Measurements from ENCODE around the gene DDIAS. TPM values are rescaled to one million over a fixed set of nuclear protein-coding genes. Genes with fewer than 3 reads are reported as not detected.
"Not testable (repeated sequence)": the region's sequence is repeated elsewhere in the genome, so short reads cannot be mapped to it uniquely, and the experiment has no call there.

Gene DDIAS
- 10 to 100 TPM; 16.9 to 23.5 TPM for total RNA-seq

DNA sequence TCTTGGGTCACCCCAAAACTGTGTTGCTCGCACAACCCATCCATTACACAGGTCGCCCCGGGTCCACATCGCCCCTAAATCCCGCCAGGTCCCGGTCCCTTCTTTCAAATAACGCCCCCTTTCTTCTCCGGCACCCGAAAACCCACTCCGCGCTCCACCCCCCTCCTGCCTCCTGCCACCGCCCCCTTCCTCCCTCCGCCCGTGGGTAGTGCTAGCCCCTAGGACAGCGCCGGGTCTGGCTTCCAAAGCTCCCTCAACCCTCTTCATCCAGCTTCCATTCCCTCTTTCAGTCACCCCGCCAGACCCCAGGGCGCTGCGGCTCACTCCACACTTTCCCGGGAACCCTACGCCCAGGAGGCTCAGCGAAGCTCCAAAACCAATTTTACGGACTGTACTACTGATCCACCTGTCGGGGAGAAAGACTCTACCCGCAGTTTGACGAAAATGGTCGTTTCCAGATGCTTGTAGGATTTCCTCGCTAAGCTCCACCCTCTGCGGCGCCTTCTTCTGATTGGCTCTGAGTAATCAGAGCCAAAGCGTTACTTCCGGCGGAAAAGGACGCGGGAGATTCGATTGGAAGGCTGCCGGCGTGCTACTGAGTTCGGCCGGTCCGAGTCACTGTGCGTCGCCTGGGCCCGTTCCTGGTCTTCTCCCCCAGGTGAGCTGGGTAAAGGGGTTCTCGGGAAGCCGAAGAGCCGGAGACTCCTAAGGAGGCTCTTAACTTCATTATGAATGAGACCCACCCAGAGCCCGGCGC, at the start of gene DDIAS:
Gene DDIAS (plus strand): TSS at position 572 of the 757 bp plus-strand sequence. CDS start 13,003 bp downstream, outside the sequence.
- H3K4me1 Mint-ChIP-seq: peaks cover 46% of the 10 kb centered on the region
- H3K9me3 Mint-ChIP-seq (ENCODE audit: low read depth): no peaks in the 10 kb centered on the region
- H3K27me3 Mint-ChIP-seq: no peaks in the 10 kb centered on the region
- peak; percentile 97 for DNase-seq
- CTCF ChIA-PET: interaction anchor here (0.5 to 2.5 kb wide), 18 partner anchors 20 to 384 kb away, joined by 3 to 17 read pairs (median 4); partner anchors contain the start of genes CCDC90B, PCF11 and RAB30
- peak within 1 kb of the TSS; percentile 91 for H3K4me3 Mint-ChIP-seq
- H3K36me3 Mint-ChIP-seq (ENCODE audit: low read depth): no peaks in the 10 kb centered on the region
- POLR2A ChIA-PET: interaction anchor here (0.7 to 2.8 kb wide), 7 partner anchors 19 to 385 kb away, joined by 3 to 18 read pairs (median 6); partner anchors contain the start of genes CCDC90B, PCF11 and RAB30
- ATAC-seq: peak; percentile 71
- H3K27ac Mint-ChIP-seq: peak within 1 kb of the TSS; percentile 100
- intact Hi-C loops (cut with DNase I, micrococcal nuclease): loop anchor here (1.0 to 5.0 kb wide), 9 partner anchors 35 to 385 kb away; partner anchors contain the start of genes ANKRD42 (in 2 of the 2), CCDC90B (in 2 of the 2) and RAB30 (in 1 of the 2)

DNA sequence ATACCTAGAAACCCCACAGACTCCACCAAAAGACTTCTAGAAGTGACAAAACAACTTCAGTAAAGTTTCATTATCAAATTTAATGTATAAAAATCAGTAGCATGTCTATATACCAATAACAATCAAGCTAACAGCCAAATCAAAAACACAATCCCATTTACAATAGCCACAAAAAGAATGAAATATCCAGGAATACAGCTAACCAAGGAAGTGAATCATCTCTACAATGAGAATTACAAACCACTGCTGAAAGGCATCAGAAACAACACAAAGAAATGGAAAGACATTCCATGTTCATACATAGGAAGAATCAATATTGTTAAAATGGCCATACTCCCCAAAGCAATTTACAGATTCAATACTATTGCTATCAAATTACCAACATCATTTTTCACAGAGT, 47.3 kb upstream of the DDIAS start:
- DNase-seq (no peak), ATAC-seq (no peak)
- no peaks in the 10 kb centered on the region for H3K27me3 Mint-ChIP-seq
- ChIA-PET CTCF (interaction anchor here (2.5 kb wide), 1 partner anchor 13 kb away, joined by 10 read pairs; no protein-coding TSS in a partner anchor), POLR2A (no interaction called here)
- H3K4me1 Mint-ChIP-seq: peaks cover 5% of the 10 kb centered on the region
- no peaks in the 10 kb centered on the region for H3K9me3 Mint-ChIP-seq (ENCODE audit: low read depth)
- H3K27ac Mint-ChIP-seq: no peak overlapping the region
- no peaks in the 10 kb centered on the region for H3K36me3 Mint-ChIP-seq (ENCODE audit: low read depth)
- H3K4me3 Mint-ChIP-seq: no peak overlapping the region
- intact Hi-C loops (cut with DNase I, micrococcal nuclease): no loop called here

DNA sequence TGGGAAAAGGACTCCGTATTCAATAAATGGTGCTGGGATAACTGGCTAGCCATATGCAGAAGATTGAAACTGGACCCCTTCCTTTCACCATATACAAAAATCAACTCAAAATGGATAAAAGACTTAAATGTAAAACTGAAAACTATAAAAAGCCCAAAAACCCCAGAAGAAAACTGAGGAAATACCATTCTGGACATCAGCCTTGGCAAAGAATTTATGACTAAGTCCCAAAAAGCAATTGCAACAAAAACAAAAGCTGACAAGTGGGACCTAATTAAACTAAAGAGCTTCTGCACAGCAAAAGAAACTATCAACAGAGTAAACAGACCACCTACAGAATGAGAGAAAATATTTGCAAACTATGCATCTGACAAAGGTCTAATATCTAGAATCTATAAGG, 46.6 kb upstream of the DDIAS start:
- CTCF ChIA-PET: interaction anchor here (2.5 kb wide), 1 partner anchor 12 kb away, joined by 10 read pairs; no protein-coding TSS in a partner anchor
- ATAC-seq; POLR2A ChIA-PET; intact Hi-C loops (cut with DNase I, micrococcal nuclease); H3K27ac Mint-ChIP-seq; H3K27me3 Mint-ChIP-seq; H3K4me1 Mint-ChIP-seq; H3K36me3 Mint-ChIP-seq (ENCODE audit: low read depth); DNase-seq; H3K4me3 Mint-ChIP-seq; H3K9me3 Mint-ChIP-seq (ENCODE audit: low read depth): not testable (repeated sequence)

DNA sequence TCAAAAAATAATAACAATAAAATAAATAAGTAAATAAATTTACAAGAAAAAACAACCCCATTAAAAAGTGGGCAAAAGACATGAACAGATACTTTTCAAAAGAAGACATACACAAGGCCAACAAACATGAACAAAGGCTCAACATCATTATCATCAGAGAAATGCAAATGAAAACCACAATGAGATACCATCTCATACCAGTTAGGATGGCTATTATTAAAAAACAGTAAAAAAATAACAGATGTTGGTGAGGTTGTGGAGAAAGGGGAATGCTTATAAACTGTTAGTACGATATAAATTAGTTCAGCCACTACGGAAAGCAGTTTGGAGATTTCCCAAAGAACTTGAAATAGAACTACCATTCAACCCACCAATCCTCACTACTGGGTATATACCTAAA, 45.9 kb upstream of the DDIAS start:
- no peak overlapping the region for H3K4me3 Mint-ChIP-seq
- CTCF ChIA-PET: no interaction called here
- no peak overlapping the region for H3K27ac Mint-ChIP-seq
- no peak for DNase-seq
- H3K27me3 Mint-ChIP-seq: no peaks in the 10 kb centered on the region
- intact Hi-C loops (cut with DNase I, micrococcal nuclease): no loop called here
- no peak for ATAC-seq
- no peaks in the 10 kb centered on the region for H3K36me3 Mint-ChIP-seq (ENCODE audit: low read depth)
- H3K9me3 Mint-ChIP-seq (ENCODE audit: low read depth): no peaks in the 10 kb centered on the region
- POLR2A ChIA-PET: no interaction called here
- H3K4me1 Mint-ChIP-seq: peaks cover 5% of the 10 kb centered on the region

GRCh38 chr11:82857145-82857544, 44.4 kb upstream of the DDIAS start:
- ChIA-PET POLR2A (no interaction called here), CTCF (interaction anchor here (0.5 to 1.4 kb wide), 2 partner anchors 10 to 309 kb away, joined by 3 read pairs; no protein-coding TSS in a partner anchor)
- DNase-seq: no peak
- no peak for ATAC-seq
- intact Hi-C loops (cut with DNase I, micrococcal nuclease): no loop called here
- Mint-ChIP-seq H3K27ac (no peak overlapping the region), H3K36me3 (ENCODE audit: low read depth) (no peaks in the 10 kb centered on the region), H3K27me3 (no peaks in the 10 kb centered on the region), H3K4me1 (peaks cover 5% of the 10 kb centered on the region), H3K4me3 (no peak overlapping the region), H3K9me3 (ENCODE audit: low read depth) (no peaks in the 10 kb centered on the region)

DNA sequence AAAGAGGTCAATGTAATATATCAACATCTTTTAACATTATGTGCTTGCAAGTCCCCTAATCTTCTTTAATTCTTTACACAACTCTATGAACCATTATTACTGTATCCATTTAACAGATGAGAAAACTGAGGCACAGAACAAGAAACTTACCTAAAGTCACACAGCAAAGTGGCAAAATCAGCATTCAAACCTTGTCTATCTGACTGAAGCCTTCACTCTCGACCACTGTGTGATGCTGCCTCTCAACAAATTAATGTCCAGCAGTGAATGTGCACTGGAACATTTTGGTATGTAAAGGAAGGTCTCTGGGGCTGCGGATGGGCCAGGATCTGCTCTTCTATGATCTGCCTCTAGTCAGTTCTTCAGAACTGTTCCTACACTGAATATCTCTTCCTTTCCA, 43.4 kb upstream of the DDIAS start:
- Mint-ChIP-seq H3K4me3 (no peak overlapping the region), H3K4me1 (peaks cover 7% of the 10 kb centered on the region), H3K9me3 (ENCODE audit: low read depth) (no peaks in the 10 kb centered on the region), H3K27ac (no peak overlapping the region), H3K36me3 (ENCODE audit: low read depth) (no peaks in the 10 kb centered on the region), H3K27me3 (no peaks in the 10 kb centered on the region)
- intact Hi-C loops (cut with DNase I, micrococcal nuclease): no loop called here
- ChIA-PET CTCF (interaction anchor here (2.0 kb wide), 1 partner anchor 10 kb away, joined by 10 read pairs; no protein-coding TSS in a partner anchor), POLR2A (no interaction called here)
- no peak for ATAC-seq
- no peak for DNase-seq

DNA sequence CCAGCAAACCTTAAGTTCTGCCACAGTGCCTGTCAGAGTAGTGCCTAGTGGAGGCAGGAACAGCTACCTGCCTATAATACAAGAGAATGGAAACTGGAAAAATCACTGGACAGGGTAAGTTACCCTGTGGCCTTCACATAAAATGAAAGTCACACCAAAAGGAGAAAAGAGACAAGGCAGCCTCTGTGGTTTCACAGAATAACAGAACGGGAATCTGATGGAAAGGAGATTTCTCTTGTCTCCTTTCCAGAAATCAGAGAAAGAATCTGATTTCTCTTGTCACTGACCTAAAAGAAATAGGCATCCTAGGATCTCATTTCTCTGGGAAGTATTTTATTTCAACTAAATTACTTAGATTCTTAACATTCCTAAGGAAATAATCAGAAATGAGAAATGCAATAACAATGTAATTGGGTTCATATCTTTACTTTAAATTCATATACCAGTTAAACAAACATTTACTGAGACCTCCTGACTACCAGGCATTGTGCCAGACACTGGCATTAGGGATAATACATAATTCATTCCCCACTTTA, 42.9 kb upstream of the DDIAS start:
- Mint-ChIP-seq H3K27me3 (no peaks in the 10 kb centered on the region), H3K4me1 (peaks cover 12% of the 10 kb centered on the region), H3K27ac (no peak overlapping the region), H3K4me3 (no peak overlapping the region), H3K9me3 (ENCODE audit: low read depth) (no peaks in the 10 kb centered on the region), H3K36me3 (ENCODE audit: low read depth) (no peaks in the 10 kb centered on the region)
- CTCF ChIA-PET: interaction anchor here (2.0 kb wide), 1 partner anchor 9 kb away, joined by 10 read pairs; no protein-coding TSS in a partner anchor
- POLR2A ChIA-PET: no interaction called here
- intact Hi-C loops (cut with DNase I, micrococcal nuclease): no loop called here
- no peak for ATAC-seq
- DNase-seq: no peak

GRCh38 chr11:82859750-82860149, 41.8 kb upstream of the DDIAS start:
- Mint-ChIP-seq H3K27ac (no peak overlapping the region), H3K4me3 (no peak overlapping the region), H3K36me3 (ENCODE audit: low read depth) (no peaks in the 10 kb centered on the region), H3K9me3 (ENCODE audit: low read depth) (no peaks in the 10 kb centered on the region), H3K4me1 (peaks cover 7% of the 10 kb centered on the region), H3K27me3 (no peaks in the 10 kb centered on the region)
- DNase-seq (no peak), ATAC-seq (no peak)
- ChIA-PET CTCF (interaction anchor here (0.7 to 2.0 kb wide), 7 partner anchors 8 to 968 kb away, joined by 3 to 10 read pairs (median 3); no protein-coding TSS in a partner anchor), POLR2A (no interaction called here)
- intact Hi-C loops (cut with DNase I, micrococcal nuclease): loop anchor here (10.0 kb wide), 2 partner anchors 65 to 865 kb away; no protein-coding TSS in a partner anchor

- POLR2A ChIA-PET: no interaction called here
- intact Hi-C loops (cut with DNase I, micrococcal nuclease): loop anchor here (10.0 kb wide), 2 partner anchors 62 to 862 kb away; no protein-coding TSS in a partner anchor
Observed at GRCh38 chr11:82862379-82862778, 39.2 kb upstream of the DDIAS start.

GRCh38 chr11:82863209-82863608, 38.3 kb upstream of the DDIAS start:
- POLR2A ChIA-PET: no interaction called here
- CTCF ChIA-PET: interaction anchor here (0.6 to 1.4 kb wide), 4 partner anchors 28 to 388 kb away, joined by 3 read pairs; no protein-coding TSS in a partner anchor

More at GRCh38 chr11:82862379-82862778, 39.2 kb upstream of the DDIAS start:
- no peak overlapping the region for H3K27ac Mint-ChIP-seq
- DNase-seq (no peak), ATAC-seq (no peak)
- no peaks in the 10 kb centered on the region for H3K36me3 Mint-ChIP-seq (ENCODE audit: low read depth)
- CTCF ChIA-PET: interaction anchor here (1.1 to 1.4 kb wide), 2 partner anchors 141 to 143 kb away, joined by 3 read pairs; no protein-coding TSS in a partner anchor
- H3K9me3 Mint-ChIP-seq (ENCODE audit: low read depth): no peaks in the 10 kb centered on the region
- no peak overlapping the region for H3K4me3 Mint-ChIP-seq
- H3K27me3 Mint-ChIP-seq: no peaks in the 10 kb centered on the region
- peaks cover 9% of the 10 kb centered on the region for H3K4me1 Mint-ChIP-seq

DNA sequence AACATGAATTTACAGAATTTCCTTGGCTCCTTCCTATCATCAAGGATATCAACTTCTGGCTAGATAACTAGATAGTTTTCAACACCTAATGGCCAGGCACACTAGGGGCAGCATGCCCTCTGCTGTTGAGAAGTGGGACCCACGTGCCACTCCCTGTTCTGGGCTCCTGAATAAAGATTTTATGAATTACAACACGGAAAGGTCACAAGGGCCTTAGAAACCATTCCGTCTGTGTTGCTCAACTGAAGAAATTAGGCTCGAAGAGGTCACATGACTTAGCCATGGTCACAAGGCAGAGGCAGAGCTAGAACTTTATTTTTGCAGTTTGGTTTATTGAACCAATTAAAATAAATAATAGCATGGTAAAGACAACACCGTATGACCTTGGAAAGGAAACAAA, 37.3 kb upstream of the DDIAS start:
- Mint-ChIP-seq H3K27me3 (no peaks in the 10 kb centered on the region), H3K27ac (no peak overlapping the region), H3K9me3 (ENCODE audit: low read depth) (no peaks in the 10 kb centered on the region), H3K36me3 (ENCODE audit: low read depth) (no peaks in the 10 kb centered on the region), H3K4me1 (peaks cover 13% of the 10 kb centered on the region), H3K4me3 (no peak overlapping the region)
- intact Hi-C loops (cut with DNase I, micrococcal nuclease): loop anchor here (1.0 to 10.0 kb wide), 4 partner anchors 61 to 861 kb away; no protein-coding TSS in a partner anchor
- DNase-seq: peak; percentile 34
- POLR2A ChIA-PET: no interaction called here
- CTCF ChIA-PET: interaction anchor here (1.6 kb wide), 1 partner anchor 145 kb away, joined by 4 read pairs; no protein-coding TSS in a partner anchor
- no peak for ATAC-seq

More at GRCh38 chr11:82863209-82863608, 38.3 kb upstream of the DDIAS start:
- no peaks in the 10 kb centered on the region for H3K9me3 Mint-ChIP-seq (ENCODE audit: low read depth)
- DNase-seq: no peak
- H3K4me1 Mint-ChIP-seq: peaks cover 13% of the 10 kb centered on the region
- no peak overlapping the region for H3K27ac Mint-ChIP-seq
- H3K4me3 Mint-ChIP-seq: no peak overlapping the region
- no peak for ATAC-seq
- no peaks in the 10 kb centered on the region for H3K27me3 Mint-ChIP-seq
- intact Hi-C loops (cut with DNase I, micrococcal nuclease): loop anchor here (10.0 kb wide), 2 partner anchors 62 to 862 kb away; no protein-coding TSS in a partner anchor
- no peaks in the 10 kb centered on the region for H3K36me3 Mint-ChIP-seq (ENCODE audit: low read depth)

Data from activated CD4-positive, alpha-beta T cell treated with anti-CD3 and anti-CD28 coated beads for 36 hours (primary cell).